GM12801 (cell line): Measurements from ENCODE around the gene ARHGEF4.

ENCODE experiments used
- CTCF ChIP-seq: IDR thresholded peaks from one replicate; pipeline ENCODE4 v1.5.1; 2011; ENCODE audit warnings: control low read depth; ENCODE audit not compliant: insufficient read length; ENCODE audit errors: extremely low read depth

Gene ARHGEF4

GRCh38 chr2:130890941-130891669 lies 54.4 kb downstream of the ARHGEF4 start:
- TF ChIP-seq CTCF: no peak

GRCh38 chr2:130891966-130892365 lies 55.3 kb downstream of the ARHGEF4 start:
- TF ChIP-seq CTCF: no peak

- TF ChIP-seq CTCF: no peak
Observed at GRCh38 chr2:130892793-130893785, 56.4 kb downstream of the ARHGEF4 start.

GRCh38 chr2:130894326-130894942 lies 57.7 kb downstream of the ARHGEF4 start:
- no peak for TF ChIP-seq CTCF

- no peak for TF ChIP-seq CTCF
Observed at GRCh38 chr2:130896813-130897212, 60.1 kb downstream of the ARHGEF4 start.

- TF ChIP-seq CTCF: no peak
Observed at GRCh38 chr2:130898553-130898952, 61.8 kb downstream of the ARHGEF4 start.

- TF ChIP-seq CTCF: no peak
Observed at GRCh38 chr2:130899306-130899705, 62.6 kb downstream of the ARHGEF4 start.
